Neural progenitor cell (in vitro differentiated cells): ENCODE results near the gene SPTBN2. TPM values are rescaled to one million over a fixed set of nuclear protein-coding genes. Genes with fewer than 3 reads are reported as not detected.
A peak's percentile ranks its signal among the peaks of the same experiment; 100 is the strongest.

Source experiments
- DNase-seq: peaks from one replicate; pipeline ENCODE4 v3.0.0-alpha.2; 2016; ENCODE audit warnings: low spot score
- H2AFZ ChIP-seq: fragments of 200-600 bp; sonication (generic); replicated peaks from 2 replicates; pipeline ENCODE4 v1.6.1; 2016; ENCODE audit warnings: antibody characterized with exemption
- H3F3A ChIP-seq: fragments of 200-600 bp; sonication (generic); 2 replicates; pipeline ENCODE4 v1.6.1; 2016; ENCODE audit warnings: antibody characterized with exemption, low read depth
- H3K27ac ChIP-seq: fragments of 200-600 bp; sonication (generic); 2 replicates; pipeline ENCODE4 v1.5.1; 2016; ENCODE audit warnings: mild to moderate bottlenecking
- H3K27me3 ChIP-seq: fragments of 200-600 bp; sonication (generic); 2 replicates; pipeline ENCODE4 v1.6.1; 2016; ENCODE audit warnings: mild to moderate bottlenecking, moderate library complexity
- H3K36me3 ChIP-seq: fragments of 200-600 bp; sonication (generic); 2 replicates; pipeline ENCODE4 v1.5.1; 2016
- H3K4me1 ChIP-seq: fragments of 200-600 bp; sonication (generic); 2 replicates; pipeline ENCODE4 v1.6.1; 2016; ENCODE audit warnings: mixed run types
- H3K4me2 ChIP-seq: fragments of 200-600 bp; sonication (generic); 2 replicates; pipeline ENCODE4 v1.6.1; 2016
- H3K4me3 ChIP-seq: fragments of 200-600 bp; sonication (generic); 2 replicates; pipeline ENCODE4 v1.5.1; 2016
- H3K79me2 ChIP-seq: fragments of 200-600 bp; sonication (generic); 2 replicates; pipeline ENCODE4 v1.6.1; 2016; ENCODE audit warnings: low read depth
- H3K9ac ChIP-seq: fragments of 200-600 bp; sonication (generic); 2 replicates; pipeline ENCODE4 v1.6.1; 2016
- H3K9me3 ChIP-seq: fragments of 200-600 bp; sonication (generic); 2 replicates; pipeline ENCODE4 v1.5.1; 2016; ENCODE audit warnings: low read depth
- H4K20me1 ChIP-seq: fragments of 200-600 bp; sonication (generic); 2 replicates; pipeline ENCODE4 v1.6.1; 2016; ENCODE audit warnings: low read depth
- H3K27ac Mint-ChIP-seq: 3 replicates; pipeline ENCODE4 v1.8.0; 2021; ENCODE audit warnings: mixed read lengths
- H3K27me3 Mint-ChIP-seq: 2 replicates; pipeline ENCODE4 v1.8.0; 2022; ENCODE audit warnings: low read depth, mild to moderate bottlenecking, inconsistent platforms, moderate library complexity, mixed read lengths; ENCODE audit not compliant: insufficient read depth
- H3K36me3 Mint-ChIP-seq: 3 replicates; pipeline ENCODE4 v1.8.0; 2021; ENCODE audit warnings: mixed read lengths
- H3K4me1 Mint-ChIP-seq: 3 replicates; pipeline ENCODE4 v1.8.0; 2021; ENCODE audit warnings: mixed read lengths
- H3K4me3 Mint-ChIP-seq: 3 replicates; pipeline ENCODE4 v1.8.0; 2021; ENCODE audit warnings: mild to moderate bottlenecking, moderate library complexity, mixed read lengths
- H3K9me3 Mint-ChIP-seq: 3 replicates; pipeline ENCODE4 v1.8.0; 2020; ENCODE audit warnings: mixed read lengths
- EZH2 ChIP-seq: fragments of 200-600 bp; sonication (generic); IDR thresholded peaks from 2 replicates; pipeline ENCODE4 v1.6.1; 2017; ENCODE audit warnings: antibody characterized with exemption, mild to moderate bottlenecking, moderate library complexity
- EZH2phosphoT487 ChIP-seq: fragments of 200-600 bp; sonication (generic); IDR thresholded peaks from 2 replicates; pipeline ENCODE4 v1.6.1; 2017; ENCODE audit warnings: antibody characterized with exemption
- total RNA-seq: library from RNA; depleted of rRNA; stranded (reverse); fragments of >200 nt; gene quantifications from 2 replicates; pipeline ENCODE4 v1.2.3, GENCODE V29; 2015; ENCODE audit warnings: low replicate concordance
- TF ChIP-seq, protein P1 (sequence below): fragments of 200-600 bp; sonication (generic); IDR thresholded peaks from 2 replicates; pipeline ENCODE4 v1.5.1; 2017; ENCODE audit warnings: antibody characterized with exemption, mild to moderate bottlenecking

SPTBN2 gene
- total RNA-seq, 1 donor from 2014 or later: 14.5 TPM

- Histone ChIP-seq H3K27ac (no peak overlapping the region), H3K9me3 (no peaks in the 10 kb centered on the region), H2AFZ (no peak overlapping the region), H3K4me3 (no peak overlapping the region), H3K79me2 (no peaks in the 10 kb centered on the region), H3K36me3 (no peaks in the 10 kb centered on the region), H3K4me1 (no peaks in the 10 kb centered on the region), H3K4me2 (no peak overlapping the region), H3K9ac (no peak overlapping the region), H3K27me3 (no peaks in the 10 kb centered on the region), H4K20me1 (no peaks in the 10 kb centered on the region), H3F3A (peaks cover 6% of the 10 kb centered on the region)
- TF ChIP-seq EZH2: no peak
- no peak for TF ChIP-seq EZH2phosphoT487
- TF ChIP-seq, protein P1, sequence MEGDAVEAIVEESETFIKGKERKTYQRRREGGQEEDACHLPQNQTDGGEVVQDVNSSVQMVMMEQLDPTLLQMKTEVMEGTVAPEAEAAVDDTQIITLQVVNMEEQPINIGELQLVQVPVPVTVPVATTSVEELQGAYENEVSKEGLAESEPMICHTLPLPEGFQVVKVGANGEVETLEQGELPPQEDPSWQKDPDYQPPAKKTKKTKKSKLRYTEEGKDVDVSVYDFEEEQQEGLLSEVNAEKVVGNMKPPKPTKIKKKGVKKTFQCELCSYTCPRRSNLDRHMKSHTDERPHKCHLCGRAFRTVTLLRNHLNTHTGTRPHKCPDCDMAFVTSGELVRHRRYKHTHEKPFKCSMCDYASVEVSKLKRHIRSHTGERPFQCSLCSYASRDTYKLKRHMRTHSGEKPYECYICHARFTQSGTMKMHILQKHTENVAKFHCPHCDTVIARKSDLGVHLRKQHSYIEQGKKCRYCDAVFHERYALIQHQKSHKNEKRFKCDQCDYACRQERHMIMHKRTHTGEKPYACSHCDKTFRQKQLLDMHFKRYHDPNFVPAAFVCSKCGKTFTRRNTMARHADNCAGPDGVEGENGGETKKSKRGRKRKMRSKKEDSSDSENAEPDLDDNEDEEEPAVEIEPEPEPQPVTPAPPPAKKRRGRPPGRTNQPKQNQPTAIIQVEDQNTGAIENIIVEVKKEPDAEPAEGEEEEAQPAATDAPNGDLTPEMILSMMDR: no peak
- no peaks in the 10 kb centered on the region for H3K9me3 Mint-ChIP-seq
- no peak overlapping the region for H3K4me3 Mint-ChIP-seq
- peaks cover 8% of the 10 kb centered on the region for H3K27me3 Mint-ChIP-seq
- peaks cover 11% of the 10 kb centered on the region for H3K36me3 Mint-ChIP-seq
- DNase-seq: no peak
- peaks cover 3% of the 10 kb centered on the region for H3K4me1 Mint-ChIP-seq
- no peak overlapping the region for H3K27ac Mint-ChIP-seq
These were observed 32.9 kb downstream of the SPTBN2 start for GRCh38 chr11:66696146-66696545.

DNA sequence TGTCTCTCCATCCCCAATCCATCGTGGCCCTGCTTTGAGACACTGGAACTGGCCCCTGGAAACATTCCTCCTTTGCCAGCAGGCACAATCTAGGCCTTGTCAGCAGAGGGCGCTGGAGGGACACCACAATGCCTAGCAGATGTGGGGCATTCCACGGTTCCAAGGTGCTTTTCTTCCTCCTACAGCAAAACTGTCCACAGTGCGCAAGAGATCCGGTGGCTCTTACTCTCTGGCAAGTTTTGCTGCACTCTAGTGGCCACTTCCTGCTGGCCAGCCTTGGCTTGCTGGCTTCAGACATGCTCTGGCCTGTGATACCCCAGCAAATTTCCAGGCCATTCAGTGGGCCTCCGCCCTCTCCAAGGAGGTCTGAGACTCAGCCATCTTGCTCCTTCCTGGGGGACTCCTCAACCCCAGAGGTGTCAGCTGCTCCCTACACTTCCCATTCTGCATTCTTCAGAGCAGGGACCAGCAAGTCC lies 34.2 kb downstream of the SPTBN2 start:
- no peak overlapping the region for H3K9ac ChIP-seq
- no peaks in the 10 kb centered on the region for H3K36me3 ChIP-seq
- H3K27me3 Mint-ChIP-seq: peaks cover 8% of the 10 kb centered on the region
- peaks cover 3% of the 10 kb centered on the region for H3K4me1 Mint-ChIP-seq
- no peaks in the 10 kb centered on the region for H4K20me1 ChIP-seq
- no peak overlapping the region for H2AFZ ChIP-seq
- no peak for TF ChIP-seq EZH2phosphoT487
- TF ChIP-seq, protein P1: peak; percentile 99
- H3K79me2 ChIP-seq: no peaks in the 10 kb centered on the region
- H3K4me3 Mint-ChIP-seq: peak overlapping the region; percentile 34
- H3F3A ChIP-seq: peaks cover 6% of the 10 kb centered on the region
- H3K27ac Mint-ChIP-seq: no peak overlapping the region
- peak overlapping the region; percentile 14 for H3K27ac ChIP-seq
- no peaks in the 10 kb centered on the region for H3K9me3 ChIP-seq
- no peaks in the 10 kb centered on the region for H3K4me1 ChIP-seq
- H3K27me3 ChIP-seq: no peaks in the 10 kb centered on the region
- no peak overlapping the region for H3K4me2 ChIP-seq
- H3K36me3 Mint-ChIP-seq: peaks cover 10% of the 10 kb centered on the region
- no peaks in the 10 kb centered on the region for H3K9me3 Mint-ChIP-seq
- DNase-seq: peak; percentile 97
- no peak overlapping the region for H3K4me3 ChIP-seq

DNA sequence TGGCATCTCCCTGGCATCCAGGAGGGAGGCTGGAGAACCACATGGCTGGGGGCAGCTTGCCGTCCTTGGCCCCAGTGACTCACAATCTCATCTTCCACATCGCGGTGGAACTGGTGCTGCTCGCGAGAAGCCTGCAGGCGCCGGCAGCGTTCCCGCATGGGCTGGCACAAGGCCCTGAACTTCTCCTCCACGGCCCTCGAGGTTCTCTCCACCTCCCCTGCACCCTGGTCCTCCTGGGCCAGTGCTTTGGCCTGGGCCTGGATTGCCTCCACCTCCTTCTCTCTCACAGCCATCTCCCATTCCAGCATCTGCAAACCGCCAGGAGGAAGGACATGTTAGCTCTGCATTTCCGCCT lies 35.0 kb downstream of the SPTBN2 start:
- Histone ChIP-seq H3K4me1 (no peaks in the 10 kb centered on the region), H4K20me1 (no peaks in the 10 kb centered on the region), H2AFZ (no peak overlapping the region), H3K79me2 (no peaks in the 10 kb centered on the region), H3K36me3 (no peaks in the 10 kb centered on the region), H3K27ac (no peak overlapping the region), H3K4me2 (no peak overlapping the region), H3K9ac (no peak overlapping the region), H3F3A (peaks cover 6% of the 10 kb centered on the region), H3K9me3 (no peaks in the 10 kb centered on the region), H3K4me3 (no peak overlapping the region), H3K27me3 (no peaks in the 10 kb centered on the region)
- Mint-ChIP-seq H3K27ac (peak overlapping the region; percentile 53), H3K36me3 (peaks cover 9% of the 10 kb centered on the region), H3K4me3 (peak overlapping the region; percentile 41), H3K27me3 (peaks cover 13% of the 10 kb centered on the region), H3K4me1 (peaks cover 3% of the 10 kb centered on the region), H3K9me3 (no peaks in the 10 kb centered on the region)
- TF ChIP-seq, protein P1: no peak
- no peak for DNase-seq
